Activated B cell treated with CpG ODN at 0.5 μM for 24 hours (primary cell): Measurements from ENCODE around the gene ARHGDIG. TPM values are rescaled to one million over a fixed set of nuclear protein-coding genes. Genes with fewer than 3 reads are reported as not detected.

Source experiments
- ATAC-seq: fragments of 200-7000 bp; cut with Tn5 transposase; one replicate; pipeline ENCODE4 v1.10.0; 2021; ENCODE audit warnings: low read depth, mild to moderate bottlenecking, moderate library complexity
- CTCF ChIA-PET: fragments of 350-600 bp; sonication (Branson Sonifier 250); formaldehyde crosslinking; loops from one replicate; lab custom pipeline; 2021; ENCODE audit warnings: antibody characterized with exemption; lab: Charles Lee
- POLR2A ChIA-PET: fragments of 350-600 bp; sonication (Branson Sonifier 250); formaldehyde crosslinking; loops from one replicate; lab custom pipeline; 2021; ENCODE audit warnings: antibody characterized with exemption; lab: Charles Lee
- DNase-seq: peaks from one replicate; pipeline ENCODE4 v3.0.0; 2022
- H3K27ac Mint-ChIP-seq: one replicate; pipeline ENCODE4 v1.8.0; 2020; ENCODE audit warnings: mixed read lengths
- H3K27me3 Mint-ChIP-seq: one replicate; pipeline ENCODE4 v1.8.0; 2021; ENCODE audit warnings: mixed read lengths
- H3K36me3 Mint-ChIP-seq: one replicate; pipeline ENCODE4 v1.8.0; 2021; ENCODE audit warnings: low read depth, mixed read lengths
- H3K4me1 Mint-ChIP-seq: one replicate; pipeline ENCODE4 v1.8.0; 2021; ENCODE audit warnings: mixed read lengths
- H3K4me3 Mint-ChIP-seq: one replicate; pipeline ENCODE4 v1.8.0; 2020; ENCODE audit warnings: mild to moderate bottlenecking, mixed read lengths
- H3K9me3 Mint-ChIP-seq: one replicate; pipeline ENCODE4 v1.8.0; 2020; ENCODE audit warnings: mixed read lengths
- intact Hi-C: fragments of 100-400 bp; cut with micrococcal nuclease; formaldehyde crosslinking; loops from one replicate; pipeline ENCODE4 v1.15.1; 2024
- total RNA-seq: library from RNA; stranded (reverse); gene quantifications from 2 replicates; pipeline ENCODE4 v1.2.3, GENCODE V29; 2022
- TF ChIP-seq, protein P1 (sequence below): fragments of 200-600 bp; IDR thresholded peaks from one replicate; pipeline ENCODE4 v1.8.0; 2022; ENCODE audit warnings: antibody characterized with exemption, mild to moderate bottlenecking

Gene ARHGDIG
- total RNA-seq, 1 donor from 2014 or later = not detected

DNA sequence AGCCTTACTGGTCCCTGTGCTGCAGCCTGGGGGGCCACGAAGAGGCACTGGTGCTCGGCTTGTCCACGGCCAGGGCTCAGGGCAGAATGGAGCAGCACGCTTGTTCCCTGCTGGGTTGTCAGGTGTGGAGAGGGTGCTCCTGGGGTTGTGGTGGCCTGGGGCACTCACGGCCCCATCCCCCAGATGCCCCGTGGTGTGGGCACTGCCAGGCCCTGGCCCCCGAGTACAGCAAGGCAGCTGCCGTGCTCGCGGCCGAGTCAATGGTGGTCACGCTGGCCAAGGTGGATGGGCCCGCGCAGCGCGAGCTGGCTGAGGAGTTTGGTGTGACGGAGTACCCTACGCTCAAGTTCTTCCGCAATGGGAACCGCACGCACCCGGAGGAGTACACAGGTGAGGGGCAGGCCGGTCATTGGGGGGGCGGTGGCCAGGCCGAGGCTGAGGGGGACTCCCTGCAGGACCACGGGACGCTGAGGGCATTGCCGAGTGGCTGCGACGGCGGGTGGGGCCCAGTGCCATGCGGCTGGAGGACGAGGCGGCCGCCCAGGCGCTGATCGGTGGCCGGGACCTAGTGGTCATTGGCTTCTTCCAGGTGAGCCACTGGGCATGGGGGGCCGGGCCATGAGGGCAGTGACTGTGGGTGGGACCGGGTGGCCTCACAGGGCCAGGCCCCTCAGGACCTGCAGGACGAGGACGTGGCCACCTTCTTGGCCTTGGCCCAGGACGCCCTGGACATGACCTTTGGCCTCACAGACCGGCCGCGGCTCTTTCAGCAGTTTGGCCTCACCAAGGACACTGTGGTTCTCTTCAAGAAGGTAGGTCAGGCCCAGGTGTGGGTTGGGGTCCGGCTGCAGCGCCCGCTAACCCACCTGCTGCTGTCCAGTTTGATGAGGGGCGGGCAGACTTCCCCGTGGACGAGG is 4.1 kb downstream of the ARHGDIG start:
- POLR2A ChIA-PET = no interaction called here
- CTCF ChIA-PET = no interaction called here
- Mint-ChIP-seq H3K27ac (no peak overlapping the region), H3K36me3 (peaks cover 19% of the 10 kb centered on the region), H3K27me3 (peaks cover 2% of the 10 kb centered on the region), H3K4me1 (no peaks in the 10 kb centered on the region), H3K4me3 (no peak overlapping the region), H3K9me3 (no peaks in the 10 kb centered on the region)
- TF ChIP-seq, protein P1, sequence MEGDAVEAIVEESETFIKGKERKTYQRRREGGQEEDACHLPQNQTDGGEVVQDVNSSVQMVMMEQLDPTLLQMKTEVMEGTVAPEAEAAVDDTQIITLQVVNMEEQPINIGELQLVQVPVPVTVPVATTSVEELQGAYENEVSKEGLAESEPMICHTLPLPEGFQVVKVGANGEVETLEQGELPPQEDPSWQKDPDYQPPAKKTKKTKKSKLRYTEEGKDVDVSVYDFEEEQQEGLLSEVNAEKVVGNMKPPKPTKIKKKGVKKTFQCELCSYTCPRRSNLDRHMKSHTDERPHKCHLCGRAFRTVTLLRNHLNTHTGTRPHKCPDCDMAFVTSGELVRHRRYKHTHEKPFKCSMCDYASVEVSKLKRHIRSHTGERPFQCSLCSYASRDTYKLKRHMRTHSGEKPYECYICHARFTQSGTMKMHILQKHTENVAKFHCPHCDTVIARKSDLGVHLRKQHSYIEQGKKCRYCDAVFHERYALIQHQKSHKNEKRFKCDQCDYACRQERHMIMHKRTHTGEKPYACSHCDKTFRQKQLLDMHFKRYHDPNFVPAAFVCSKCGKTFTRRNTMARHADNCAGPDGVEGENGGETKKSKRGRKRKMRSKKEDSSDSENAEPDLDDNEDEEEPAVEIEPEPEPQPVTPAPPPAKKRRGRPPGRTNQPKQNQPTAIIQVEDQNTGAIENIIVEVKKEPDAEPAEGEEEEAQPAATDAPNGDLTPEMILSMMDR = no peak
- DNase-seq = no peak
- intact Hi-C loops = no loop called here
- ATAC-seq = no peak

DNA sequence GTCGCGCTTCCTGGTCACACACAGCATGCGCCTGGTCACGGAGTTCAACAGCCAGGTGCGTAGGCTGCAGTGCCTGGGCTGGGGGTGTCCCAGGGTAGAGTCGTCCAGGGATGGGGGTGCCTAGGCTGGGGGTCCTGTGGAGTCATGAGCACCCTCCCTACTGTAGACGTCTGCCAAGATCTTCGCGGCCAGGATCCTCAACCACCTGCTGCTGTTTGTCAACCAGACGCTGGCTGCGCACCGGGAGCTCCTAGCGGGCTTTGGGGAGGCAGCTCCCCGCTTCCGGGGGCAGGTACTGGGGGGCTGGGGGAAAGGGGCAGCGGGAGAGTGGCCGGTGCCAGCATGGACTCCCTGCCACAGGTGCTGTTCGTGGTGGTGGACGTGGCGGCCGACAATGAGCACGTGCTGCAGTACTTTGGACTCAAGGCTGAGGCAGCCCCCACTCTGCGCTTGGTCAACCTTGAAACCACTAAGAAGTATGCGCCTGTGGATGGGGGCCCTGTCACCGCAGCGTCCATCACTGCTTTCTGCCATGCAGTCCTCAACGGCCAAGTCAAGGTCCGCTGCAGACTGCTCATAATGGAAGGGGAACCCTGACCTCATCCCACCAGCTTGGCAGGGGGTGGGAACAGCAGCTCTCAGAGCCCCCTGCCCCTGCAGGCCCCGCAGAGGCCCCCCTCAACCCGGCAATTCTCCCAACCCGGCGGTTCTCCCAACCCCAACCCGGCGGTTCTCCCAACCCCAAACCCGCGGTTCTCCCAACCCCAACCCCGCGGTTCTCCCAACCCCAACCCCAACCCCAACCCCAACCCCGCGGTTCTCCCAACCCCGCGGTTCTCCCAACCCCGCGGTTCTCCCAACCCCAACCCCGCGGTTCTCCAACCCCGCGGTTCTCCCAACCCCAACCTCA is 5.0 kb downstream of the ARHGDIG start:
- POLR2A ChIA-PET = no interaction called here
- no peak for ATAC-seq

DNA sequence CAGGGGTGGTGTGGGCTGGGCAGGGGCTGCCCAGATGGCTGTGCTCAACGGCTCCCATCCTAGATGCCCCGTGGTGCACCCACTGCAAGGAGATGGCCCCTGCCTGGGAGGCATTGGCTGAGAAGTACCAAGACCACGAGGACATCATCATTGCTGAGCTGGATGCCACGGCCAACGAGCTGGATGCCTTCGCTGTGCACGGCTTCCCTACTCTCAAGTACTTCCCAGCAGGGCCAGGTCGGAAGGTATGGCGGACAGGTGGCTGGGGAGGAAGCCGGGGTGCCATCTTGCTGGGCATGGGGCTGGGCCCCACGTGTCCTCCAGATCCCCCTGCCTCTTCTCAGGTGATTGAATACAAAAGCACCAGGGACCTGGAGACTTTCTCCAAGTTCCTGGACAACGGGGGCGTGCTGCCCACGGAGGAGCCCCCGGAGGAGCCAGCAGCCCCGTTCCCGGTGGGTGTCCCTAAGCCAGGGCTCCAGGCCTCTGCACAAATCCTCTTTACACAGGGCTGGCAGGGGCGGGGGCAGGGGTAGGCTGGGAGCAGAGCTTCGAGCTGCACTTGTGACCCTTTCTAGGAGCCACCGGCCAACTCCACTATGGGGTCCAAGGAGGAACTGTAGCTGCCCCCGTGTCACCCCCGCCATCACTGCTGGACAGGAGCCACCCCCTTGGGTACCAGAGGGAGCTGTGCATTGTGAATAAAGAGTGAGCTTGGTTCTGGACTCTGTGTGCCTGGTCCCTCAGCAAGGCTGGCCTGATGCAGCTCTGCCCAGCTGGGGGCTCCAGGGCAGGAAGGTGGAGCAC is 6.3 kb downstream of the ARHGDIG start:
- CTCF ChIA-PET = no interaction called here
- DNase-seq (no peak), ATAC-seq (no peak)
- Mint-ChIP-seq H3K36me3 (peaks cover 38% of the 10 kb centered on the region), H3K4me3 (no peak overlapping the region), H3K27ac (no peak overlapping the region), H3K9me3 (no peaks in the 10 kb centered on the region), H3K4me1 (no peaks in the 10 kb centered on the region), H3K27me3 (no peaks in the 10 kb centered on the region)
- POLR2A ChIA-PET = no interaction called here
- intact Hi-C loops = no loop called here
- TF ChIP-seq, protein P1 = no peak

More for the DNA sequence above, 5.0 kb downstream of the ARHGDIG start:
- intact Hi-C loops = no loop called here
- TF ChIP-seq, protein P1 = no peak
- Mint-ChIP-seq H3K27me3 (peaks cover 2% of the 10 kb centered on the region), H3K9me3 (no peaks in the 10 kb centered on the region), H3K4me3 (no peak overlapping the region), H3K4me1 (no peaks in the 10 kb centered on the region), H3K36me3 (peaks cover 26% of the 10 kb centered on the region), H3K27ac (no peak overlapping the region)
- CTCF ChIA-PET = no interaction called here
- DNase-seq = no peak

DNA sequence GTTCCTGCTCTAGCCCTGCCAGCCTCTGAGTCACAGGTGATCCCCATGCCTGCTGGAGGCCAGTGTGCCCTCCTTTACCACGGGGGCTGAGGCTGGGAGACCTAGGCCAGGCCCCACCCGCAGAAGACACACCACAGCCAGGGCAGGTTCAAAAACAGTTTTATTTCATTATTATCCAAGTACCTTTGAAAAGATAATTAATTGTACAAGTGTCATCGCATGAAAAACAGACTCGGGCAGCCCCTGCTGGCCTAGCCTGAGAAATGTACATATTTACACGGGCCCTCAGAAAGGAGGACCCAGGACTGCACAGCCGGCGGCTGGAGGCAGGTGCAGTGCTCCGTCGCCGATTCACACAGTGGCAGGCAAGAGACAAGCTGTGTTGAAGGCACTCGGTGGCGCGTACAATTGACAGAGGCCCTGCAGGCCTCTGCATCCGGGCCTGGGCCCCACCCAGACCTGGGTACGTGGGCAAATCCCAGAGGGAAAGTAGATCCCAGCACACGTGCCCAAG is 7.0 kb downstream of the ARHGDIG start:
- intact Hi-C loops = no loop called here
- ChIA-PET POLR2A (no interaction called here), CTCF (no interaction called here)
- Mint-ChIP-seq H3K27me3 (no peaks in the 10 kb centered on the region), H3K27ac (no peak overlapping the region), H3K9me3 (no peaks in the 10 kb centered on the region), H3K4me1 (no peaks in the 10 kb centered on the region), H3K36me3 (peaks cover 42% of the 10 kb centered on the region), H3K4me3 (no peak overlapping the region)
- no peak for DNase-seq
- TF ChIP-seq, protein P1 = no peak
- ATAC-seq = no peak
